K562 (cell line): ENCODE data around the gene C1orf116. TPM values are rescaled to one million over a fixed set of nuclear protein-coding genes. Genes with fewer than 3 reads are reported as not detected.
A peak's percentile ranks its signal among the peaks of the same experiment; 100 is the strongest.

Experiments
- ZBTB17 ChIP-seq: fragments of 450-650 bp; formaldehyde crosslinking; IDR thresholded peaks from 2 replicates; pipeline ENCODE4 v1.4.0; 2020; ENCODE audit warnings: mild to moderate bottlenecking
- ZFPM2 ChIP-seq: fragments of 250-450 bp; sonication (Bioruptor Pico); IDR thresholded peaks from 2 replicates; pipeline ENCODE4 v1.5.1; 2022; ENCODE audit warnings: mild to moderate bottlenecking
- ZNF507 ChIP-seq: conservative IDR thresholded peaks from 2 replicates; pipeline ENCODE4 v1.6.1; 2017; ENCODE audit warnings: missing genetic modification characterization, missing compliant biosample characterization
- ZNF75A ChIP-seq: fragments of 450-650 bp; formaldehyde crosslinking; IDR thresholded peaks from 2 replicates; pipeline ENCODE4 v1.4.0; 2020; ENCODE audit warnings: mild to moderate bottlenecking
- polyA plus RNA-seq, 8 experiments: library from polyadenylated mRNA; depleted of rRNA in 4 of 8; stranded (reverse) in 5 of 8; unstranded in 3 of 8; fragments of >200 nt; fragmentation: Nextera tagmentation in 2 of 8; fragmentation: Illumina TruSeq in 1 of 8; extraction: Ambion mirVana in 2 of 8; extraction: Trizol in 1 of 8; gene quantifications; 2 replicates each; pipeline versions ENCODE4 v1.2.1 to v1.2.3, GENCODE V29; 2011 to 2014; ENCODE audit warnings: inconsistent platforms in 1 of 8, missing spikeins in 1 of 8
- total RNA-seq, 7 experiments: library from RNA; depleted of rRNA in 6 of 7; stranded (reverse); fragments of >200 nt in 6 of 7; fragmentation: Illumina TruSeq in 2 of 7; extraction: Trizol in 2 of 7; gene quantifications; 2 replicates each; pipeline versions ENCODE4 v1.2.1 to v1.2.3, GENCODE V29; 2011 to 2021; ENCODE audit warnings: low replicate concordance in 1 of 7
- TF ChIP-seq, protein P1 (sequence below), 2 experiments: fragments of 450-650 bp in 1 of 2; IDR thresholded peaks; 2 replicates each; pipeline ENCODE4 v1.6.1; 2011 to 2017; ENCODE audit warnings: low read depth in 2 of 2, antibody characterized with exemption in 1 of 2, borderline replicate concordance in 1 of 2, low read length in 1 of 2, mild to moderate bottlenecking in 1 of 2, mixed read lengths in 1 of 2; ENCODE audit not compliant: control insufficient read depth in 1 of 2
- TF ChIP-seq, protein P2 (sequence below): fragments of 250-450 bp; sonication (Bioruptor Pico); IDR thresholded peaks from 2 replicates; pipeline ENCODE4 v1.4.0; 2020

Gene C1orf116
- total and polyA plus RNA-seq, 9 of the 15 experiments (the other 6 are each of a cell fraction or from before 2014, with no cell fraction given) = 0.62 to 3.0 (median 0.95) TPM

DNA sequence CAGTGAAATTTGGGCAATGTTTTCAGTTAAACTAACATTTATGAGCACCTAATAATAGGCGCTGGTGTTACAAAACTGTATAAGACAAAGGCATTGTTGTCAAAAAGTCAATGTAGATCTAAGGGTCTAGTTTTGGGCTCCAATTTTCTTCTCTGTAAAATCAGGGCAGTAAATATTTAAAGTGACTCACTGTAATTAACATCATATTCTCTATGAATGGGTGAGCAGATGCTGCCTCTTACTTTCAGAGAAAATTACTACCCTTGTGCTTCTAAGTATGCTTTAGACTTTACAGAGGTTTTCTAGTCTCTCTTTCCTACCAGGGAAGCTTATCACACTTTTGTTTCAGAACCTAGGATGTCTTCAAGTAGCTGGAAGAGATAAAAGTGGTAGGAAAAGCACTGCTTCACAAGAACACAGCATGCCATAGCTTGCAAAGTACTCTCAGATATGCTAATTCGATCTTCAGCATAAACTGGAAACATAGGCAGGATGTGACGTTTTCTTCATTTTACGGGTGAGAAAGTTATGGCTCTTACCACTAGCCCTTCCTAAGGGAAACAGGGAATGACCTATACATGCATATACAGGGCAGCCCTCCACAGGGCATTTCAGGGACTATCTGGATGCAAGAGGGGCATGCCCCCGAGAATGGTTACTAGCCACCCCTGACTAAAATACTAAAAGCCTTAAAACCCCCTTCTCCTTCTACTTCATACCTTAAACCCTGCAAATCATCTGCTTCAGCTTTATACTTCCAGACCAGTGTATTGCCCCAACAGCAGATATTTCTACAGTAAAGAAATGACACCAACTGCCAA, 2.6 kb downstream of the C1orf116 start (continued):
- TF ChIP-seq, protein P1, sequence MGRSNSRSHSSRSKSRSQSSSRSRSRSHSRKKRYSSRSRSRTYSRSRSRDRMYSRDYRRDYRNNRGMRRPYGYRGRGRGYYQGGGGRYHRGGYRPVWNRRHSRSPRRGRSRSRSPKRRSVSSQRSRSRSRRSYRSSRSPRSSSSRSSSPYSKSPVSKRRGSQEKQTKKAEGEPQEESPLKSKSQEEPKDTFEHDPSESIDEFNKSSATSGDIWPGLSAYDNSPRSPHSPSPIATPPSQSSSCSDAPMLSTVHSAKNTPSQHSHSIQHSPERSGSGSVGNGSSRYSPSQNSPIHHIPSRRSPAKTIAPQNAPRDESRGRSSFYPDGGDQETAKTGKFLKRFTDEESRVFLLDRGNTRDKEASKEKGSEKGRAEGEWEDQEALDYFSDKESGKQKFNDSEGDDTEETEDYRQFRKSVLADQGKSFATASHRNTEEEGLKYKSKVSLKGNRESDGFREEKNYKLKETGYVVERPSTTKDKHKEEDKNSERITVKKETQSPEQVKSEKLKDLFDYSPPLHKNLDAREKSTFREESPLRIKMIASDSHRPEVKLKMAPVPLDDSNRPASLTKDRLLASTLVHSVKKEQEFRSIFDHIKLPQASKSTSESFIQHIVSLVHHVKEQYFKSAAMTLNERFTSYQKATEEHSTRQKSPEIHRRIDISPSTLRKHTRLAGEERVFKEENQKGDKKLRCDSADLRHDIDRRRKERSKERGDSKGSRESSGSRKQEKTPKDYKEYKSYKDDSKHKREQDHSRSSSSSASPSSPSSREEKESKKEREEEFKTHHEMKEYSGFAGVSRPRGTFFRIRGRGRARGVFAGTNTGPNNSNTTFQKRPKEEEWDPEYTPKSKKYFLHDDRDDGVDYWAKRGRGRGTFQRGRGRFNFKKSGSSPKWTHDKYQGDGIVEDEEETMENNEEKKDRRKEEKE (IDR thresholded peaks at IDR 0.05; ENCODE audit: borderline replicate concordance in 1 of 2, control insufficient read depth in 1 of 2, low read depth in 2 of 2, low read length in 1 of 2) = no peak
- TF ChIP-seq ZFPM2 (no peak), ZBTB17 (CRISPR knock-in tag) (no peak), ZNF507 (no peak), ZNF75A (CRISPR knock-in tag) (peak; percentile 43; the same call in 1 of the 2 replicates)
- TF ChIP-seq, protein P2, sequence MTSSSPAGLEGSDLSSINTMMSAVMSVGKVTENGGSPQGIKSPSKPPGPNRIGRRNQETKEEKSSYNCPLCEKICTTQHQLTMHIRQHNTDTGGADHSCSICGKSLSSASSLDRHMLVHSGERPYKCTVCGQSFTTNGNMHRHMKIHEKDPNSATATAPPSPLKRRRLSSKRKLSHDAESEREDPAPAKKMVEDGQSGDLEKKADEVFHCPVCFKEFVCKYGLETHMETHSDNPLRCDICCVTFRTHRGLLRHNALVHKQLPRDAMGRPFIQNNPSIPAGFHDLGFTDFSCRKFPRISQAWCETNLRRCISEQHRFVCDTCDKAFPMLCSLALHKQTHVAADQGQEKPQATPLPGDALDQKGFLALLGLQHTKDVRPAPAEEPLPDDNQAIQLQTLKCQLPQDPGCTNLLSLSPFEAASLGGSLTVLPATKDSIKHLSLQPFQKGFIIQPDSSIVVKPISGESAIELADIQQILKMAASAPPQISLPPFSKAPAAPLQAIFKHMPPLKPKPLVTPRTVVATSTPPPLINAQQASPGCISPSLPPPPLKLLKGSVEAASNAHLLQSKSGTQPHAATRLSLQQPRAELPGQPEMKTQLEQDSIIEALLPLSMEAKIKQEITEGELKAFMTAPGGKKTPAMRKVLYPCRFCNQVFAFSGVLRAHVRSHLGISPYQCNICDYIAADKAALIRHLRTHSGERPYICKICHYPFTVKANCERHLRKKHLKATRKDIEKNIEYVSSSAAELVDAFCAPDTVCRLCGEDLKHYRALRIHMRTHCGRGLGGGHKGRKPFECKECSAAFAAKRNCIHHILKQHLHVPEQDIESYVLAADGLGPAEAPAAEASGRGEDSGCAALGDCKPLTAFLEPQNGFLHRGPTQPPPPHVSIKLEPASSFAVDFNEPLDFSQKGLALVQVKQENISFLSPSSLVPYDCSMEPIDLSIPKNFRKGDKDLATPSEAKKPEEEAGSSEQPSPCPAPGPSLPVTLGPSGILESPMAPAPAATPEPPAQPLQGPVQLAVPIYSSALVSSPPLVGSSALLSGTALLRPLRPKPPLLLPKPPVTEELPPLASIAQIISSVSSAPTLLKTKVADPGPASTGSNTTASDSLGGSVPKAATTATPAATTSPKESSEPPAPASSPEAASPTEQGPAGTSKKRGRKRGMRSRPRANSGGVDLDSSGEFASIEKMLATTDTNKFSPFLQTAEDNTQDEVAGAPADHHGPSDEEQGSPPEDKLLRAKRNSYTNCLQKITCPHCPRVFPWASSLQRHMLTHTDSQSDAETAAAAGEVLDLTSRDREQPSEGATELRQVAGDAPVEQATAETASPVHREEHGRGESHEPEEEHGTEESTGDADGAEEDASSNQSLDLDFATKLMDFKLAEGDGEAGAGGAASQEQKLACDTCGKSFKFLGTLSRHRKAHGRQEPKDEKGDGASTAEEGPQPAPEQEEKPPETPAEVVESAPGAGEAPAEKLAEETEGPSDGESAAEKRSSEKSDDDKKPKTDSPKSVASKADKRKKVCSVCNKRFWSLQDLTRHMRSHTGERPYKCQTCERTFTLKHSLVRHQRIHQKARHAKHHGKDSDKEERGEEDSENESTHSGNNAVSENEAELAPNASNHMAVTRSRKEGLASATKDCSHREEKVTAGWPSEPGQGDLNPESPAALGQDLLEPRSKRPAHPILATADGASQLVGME (CRISPR knock-in tag) = no peak
